ENCODE data around the gene ACLY.
"Not testable (repeated sequence)": the region's sequence is repeated elsewhere in the genome, so short reads cannot be mapped to it uniquely, and the experiment has no call there.

The ACLY gene

GRCh38 chr17:41836550-41837196, 82.1 kb downstream of the ACLY start:
- H3K4me3 ChIP-seq (replicated peaks; ENCODE audit: low read depth, low read length): peak overlapping the region; percentile 83
- no peaks in the 10 kb centered on the region for H3K27me3 ChIP-seq (replicated peaks; ENCODE audit: control insufficient read depth, insufficient read depth, low read length)
- TF ChIP-seq CTCF (IDR thresholded peaks at IDR 0.05; ENCODE audit: insufficient read depth, low read length, poor library complexity, severe bottlenecking): no peak
- no peak for DNase-seq (ENCODE audit: extremely low read depth, insufficient read length)
- no peaks in the 10 kb centered on the region for H3K36me3 ChIP-seq (ENCODE audit: control insufficient read depth, insufficient read depth, low read length)

GRCh38 chr17:41835800-41836549, 82.8 kb downstream of the ACLY start, which contains the start of gene NT5C3B:
NT5C3B (minus strand) TSS chr17:41836232; CDS start chr17:41836193, 39 bp downstream.
- no peak for TF ChIP-seq CTCF (IDR thresholded peaks at IDR 0.05; ENCODE audit: insufficient read depth, low read length, poor library complexity, severe bottlenecking)
- Histone ChIP-seq H3K27me3 (replicated peaks; ENCODE audit: control insufficient read depth, insufficient read depth, low read length) (no peaks in the 10 kb centered on the region), H3K4me3 (replicated peaks; ENCODE audit: low read depth, low read length) (peak within 1 kb of the TSS; percentile 83), H3K36me3 (ENCODE audit: control insufficient read depth, insufficient read depth, low read length) (no peaks in the 10 kb centered on the region; the same call in 1 of the 2 replicates)
- DNase-seq (ENCODE audit: extremely low read depth, insufficient read length): peak; percentile 65

GRCh38 chr17:41835214-41835799, 83.4 kb downstream of the ACLY start:
- H3K36me3 ChIP-seq (ENCODE audit: control insufficient read depth, insufficient read depth, low read length): no peaks in the 10 kb centered on the region; the same call in none of the 2 replicates
- H3K27me3 ChIP-seq (replicated peaks; ENCODE audit: control insufficient read depth, insufficient read depth, low read length): no peaks in the 10 kb centered on the region
- TF ChIP-seq CTCF (IDR thresholded peaks at IDR 0.05; ENCODE audit: insufficient read depth, low read length, poor library complexity, severe bottlenecking): no peak
- H3K4me3 ChIP-seq (replicated peaks; ENCODE audit: low read depth, low read length): peak overlapping the region; percentile 83
- no peak for DNase-seq (ENCODE audit: extremely low read depth, insufficient read length)

GRCh38 chr17:41829961-41830360, 88.8 kb downstream of the ACLY start:
- H3K4me3 ChIP-seq (replicated peaks; ENCODE audit: low read depth, low read length); H3K36me3 ChIP-seq (ENCODE audit: control insufficient read depth, insufficient read depth, low read length); DNase-seq (ENCODE audit: extremely low read depth, insufficient read length); H3K27me3 ChIP-seq (replicated peaks; ENCODE audit: control insufficient read depth, insufficient read depth, low read length): not testable (repeated sequence)

GRCh38 chr17:41825175-41825845, 93.4 kb downstream of the ACLY start:
- H3K36me3 ChIP-seq (ENCODE audit: control insufficient read depth, insufficient read depth, low read length): peaks cover 8% of the 10 kb centered on the region

More at GRCh38 chr17:41825175-41825845, 93.4 kb downstream of the ACLY start:
- TF ChIP-seq CTCF (IDR thresholded peaks at IDR 0.05; ENCODE audit: insufficient read depth, low read length, poor library complexity, severe bottlenecking): no peak
- no peak overlapping the region for H3K4me3 ChIP-seq (replicated peaks; ENCODE audit: low read depth, low read length)
- H3K27me3 ChIP-seq (replicated peaks; ENCODE audit: control insufficient read depth, insufficient read depth, low read length): no peaks in the 10 kb centered on the region
- no peak for DNase-seq (ENCODE audit: extremely low read depth, insufficient read length)

All from GM06990 (cell line).